C4-2B (cell line): ENCODE results near the gene FGF10.

Experiments used
- CTCF ChIP-seq: fragments of 450-650 bp; conservative IDR thresholded peaks from 2 replicates; pipeline ENCODE4 v1.5.1; 2017; ENCODE audit warnings: mild to moderate bottlenecking
- ZFX ChIP-seq: fragments of 450-650 bp; IDR thresholded peaks from 2 replicates; pipeline ENCODE4 v1.6.1; 2017

DNA sequence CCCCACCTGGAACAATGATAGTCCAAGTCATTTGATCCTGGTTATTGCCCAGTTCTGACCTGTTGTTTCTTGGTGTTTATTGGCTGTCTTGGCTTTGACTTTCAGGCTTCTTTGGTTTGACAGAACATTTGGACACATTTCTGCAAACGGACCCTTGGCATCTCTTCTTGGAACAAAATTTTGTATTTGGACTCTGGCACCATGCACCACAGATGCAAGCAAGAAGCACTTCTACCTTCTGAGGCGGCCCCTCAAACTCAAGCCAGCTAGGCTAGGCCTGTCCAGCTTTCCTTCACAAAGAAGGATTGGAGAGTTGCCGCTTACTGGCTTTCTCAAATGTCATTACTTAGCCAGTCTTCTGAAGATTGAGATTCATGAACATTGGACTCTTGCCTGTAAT is 23.1 kb upstream of the FGF10 start:
- TF ChIP-seq CTCF: no peak
- no peak for TF ChIP-seq ZFX
